Tibial nerve (tissue), 4 donors: ENCODE measurements around the gene ENPP6. TPM values are rescaled to one million over a fixed set of nuclear protein-coding genes. Genes with fewer than 3 reads are reported as not detected.

Experiments used
- DNase-seq, 2 donors: peaks; one replicate each; pipeline ENCODE4 v3.0.0-alpha.2; 2019; ENCODE audit warnings: low spot score in 2 of 2
- H3K27ac ChIP-seq, 4 donors: fragments of 200-600 bp; sonication (generic) in 3 of 4; one replicate each; pipeline ENCODE4 v1.5.1; 2017 to 2019; ENCODE audit warnings: mild to moderate bottlenecking in 1 of 4
- H3K27me3 ChIP-seq, 2 donors: fragments of 200-600 bp; sonication (generic) in 1 of 2; one replicate each; pipeline versions ENCODE4 v1.5.1 to v1.6.0; 2017 to 2019
- H3K36me3 ChIP-seq, 3 donors: fragments of 200-600 bp; sonication (generic); one replicate each; pipeline ENCODE4 v1.5.1; 2018 to 2019
- H3K4me1 ChIP-seq, 4 donors: fragments of 200-600 bp; sonication (generic) in 3 of 4; one replicate each; pipeline ENCODE4 v1.5.1; 2017 to 2019
- H3K4me3 ChIP-seq, 4 donors: fragments of 200-600 bp; sonication (generic) in 3 of 4; one replicate each; pipeline ENCODE4 v1.5.1; 2017 to 2019; ENCODE audit warnings: mild to moderate bottlenecking in 1 of 4, moderate library complexity in 1 of 4
- H3K9me3 ChIP-seq, 4 donors: fragments of 200-600 bp; sonication (generic) in 3 of 4; one replicate each; pipeline ENCODE4 v1.5.1; 2017 to 2019
- CTCF ChIP-seq, 5 experiments: fragments of 200-600 bp in 3 of 5; fragments of 450-650 bp in 2 of 5; sonication (generic) in 3 of 5; IDR thresholded peaks; one replicate each; pipeline ENCODE4 v1.5.1; 2016 to 2019; ENCODE audit warnings: antibody characterized with exemption in 5 of 5, mild to moderate bottlenecking in 3 of 5, moderate library complexity in 2 of 5
- EP300 ChIP-seq, 2 donors: sonication (generic); formaldehyde crosslinking; IDR thresholded peaks; one replicate each; pipeline ENCODE4 v1.6.1; 2017; ENCODE audit warnings: antibody characterized with exemption in 2 of 2, mild to moderate bottlenecking in 1 of 2
- POLR2A ChIP-seq, 2 donors: fragments of 450-650 bp; IDR thresholded peaks; one replicate each; pipeline ENCODE4 v1.6.1; 2017; ENCODE audit warnings: antibody characterized with exemption in 2 of 2, mild to moderate bottlenecking in 2 of 2, moderate library complexity in 2 of 2
- WGBS, 2 donors: methylation state at CpG; one replicate each; pipeline ENCODE4 v1.1.5; 2018; 5-methylcytosine and 5-hydroxymethylcytosine counted together
- total RNA-seq, 4 donors: library from RNA; depleted of rRNA; stranded (reverse); fragments of >200 nt; gene quantifications; one replicate each; pipeline ENCODE4 v1.1.0, GENCODE V29; 2016

ENPP6 gene
- total RNA-seq, 4 donors from 2014 or later: 12.6 to 42.6 (median 30.3) TPM

GRCh38 chr4:184237612-184238011 is 19.9 kb upstream of the ENPP6 start:
- Histone ChIP-seq H3K9me3 (no peaks in the 10 kb centered on the region), H3K27ac (no peak overlapping the region), H3K36me3 (no peaks in the 10 kb centered on the region), H3K27me3 (no peaks in the 10 kb centered on the region), H3K4me1 (no peaks in the 10 kb centered on the region), H3K4me3 (no peak overlapping the region)
- TF ChIP-seq CTCF (IDR thresholded peaks at IDR 0.05) (no peak), EP300 (IDR thresholded peaks at IDR 0.05) (no peak), POLR2A (IDR thresholded peaks at IDR 0.05) (no peak)
- 45 to 53% methylated on average over 2 of the region's 2 CpGs for WGBS, 2 donors
- no peak for DNase-seq

- Histone ChIP-seq H3K9me3 (no peaks in the 10 kb centered on the region), H3K27ac (no peak overlapping the region), H3K4me3 (no peak overlapping the region), H3K36me3 (no peaks in the 10 kb centered on the region), H3K4me1 (no peaks in the 10 kb centered on the region), H3K27me3 (no peaks in the 10 kb centered on the region)
- 85 to 89% methylated on average over 3 of the region's 3 CpGs for WGBS, 2 donors
- TF ChIP-seq CTCF (IDR thresholded peaks at IDR 0.05): no peak
- DNase-seq: no peak
Observed at GRCh38 chr4:184235526-184235925, 17.9 kb upstream of the ENPP6 start.

DNA sequence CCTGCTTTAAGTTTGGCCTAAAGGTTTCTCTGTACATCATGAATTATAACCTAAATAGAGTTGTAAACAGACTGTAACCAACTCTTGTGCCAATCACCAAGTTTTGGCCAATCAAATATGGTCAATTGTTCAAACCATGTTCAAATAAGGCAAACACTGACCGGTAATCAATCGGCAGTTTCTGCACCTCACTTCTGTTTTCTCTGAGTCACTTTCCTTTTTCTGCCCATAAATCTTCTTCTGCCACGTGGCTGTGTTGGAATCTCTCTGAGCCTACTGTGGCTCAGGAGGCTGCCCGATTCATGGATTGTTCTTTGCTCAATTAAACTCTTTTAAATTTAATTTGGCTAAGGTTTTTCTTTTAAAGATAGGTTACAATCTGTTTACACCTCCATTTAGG is 16.5 kb upstream of the ENPP6 start:
- no peak for TF ChIP-seq EP300 (IDR thresholded peaks at IDR 0.05)
- TF ChIP-seq CTCF (IDR thresholded peaks at IDR 0.05): no peak
- TF ChIP-seq POLR2A (IDR thresholded peaks at IDR 0.05): no peak
- no peaks in the 10 kb centered on the region for H3K36me3 ChIP-seq
- no peaks in the 10 kb centered on the region for H3K27me3 ChIP-seq
- 86% methylated on average over 4 of the region's 4 CpGs for WGBS, 2 donors
- no peak for DNase-seq
- H3K4me3 ChIP-seq: no peak overlapping the region
- H3K4me1 ChIP-seq: no peaks in the 10 kb centered on the region
- H3K9me3 ChIP-seq: no peaks in the 10 kb centered on the region
- H3K27ac ChIP-seq: no peak overlapping the region

DNA sequence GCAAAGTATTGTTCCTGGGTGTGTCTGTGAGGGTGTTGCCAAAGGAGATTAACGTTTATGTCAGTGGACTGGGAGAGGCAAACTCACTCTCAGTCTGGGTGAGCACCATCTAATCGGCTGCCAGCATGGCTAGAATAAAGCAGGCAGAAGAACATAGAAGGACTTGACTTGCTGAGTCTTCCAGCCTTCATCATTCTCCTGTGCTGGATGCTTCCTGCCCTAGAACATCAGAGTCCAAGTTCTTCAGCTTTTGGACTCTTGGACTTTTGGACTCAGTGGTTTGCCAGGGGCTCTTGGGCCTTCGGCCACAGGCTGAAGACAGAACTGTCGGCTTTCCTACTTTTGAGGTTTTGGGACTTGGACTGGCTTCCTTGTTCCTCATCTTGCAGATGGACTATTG is 15.3 kb upstream of the ENPP6 start:
- H3K27ac ChIP-seq: no peak overlapping the region
- H3K4me1 ChIP-seq: no peaks in the 10 kb centered on the region
- WGBS, 2 donors: 67 to 68% methylated on average over 4 of the region's 4 CpGs
- H3K27me3 ChIP-seq: no peaks in the 10 kb centered on the region
- no peak overlapping the region for H3K4me3 ChIP-seq
- no peaks in the 10 kb centered on the region for H3K36me3 ChIP-seq
- TF ChIP-seq EP300 (IDR thresholded peaks at IDR 0.05) (no peak), POLR2A (IDR thresholded peaks at IDR 0.05) (no peak), CTCF (IDR thresholded peaks at IDR 0.05) (no peak)
- DNase-seq: no peak
- H3K9me3 ChIP-seq: no peaks in the 10 kb centered on the region

DNA sequence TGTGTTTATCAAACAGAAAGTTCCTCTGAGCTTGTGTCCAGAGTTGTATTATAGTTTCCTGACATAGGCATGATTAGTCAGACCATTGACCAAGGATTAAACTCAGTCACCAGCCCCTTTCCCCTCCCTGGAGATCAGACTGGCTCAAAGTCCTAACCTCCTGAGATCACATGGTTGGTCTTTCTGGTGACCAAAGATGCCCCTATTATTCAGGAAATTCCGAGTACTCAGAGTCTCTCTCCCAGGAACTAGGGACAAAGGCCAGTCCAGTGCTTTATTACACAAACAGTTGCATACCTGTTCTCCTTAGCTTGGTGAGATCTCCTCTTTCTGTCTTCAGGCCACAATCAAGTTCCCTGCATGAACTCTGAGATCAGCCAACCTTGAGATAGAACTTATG is 14.5 kb upstream of the ENPP6 start:
- H3K4me1 ChIP-seq: no peaks in the 10 kb centered on the region
- no peaks in the 10 kb centered on the region for H3K36me3 ChIP-seq
- no peak for DNase-seq
- H3K9me3 ChIP-seq: no peaks in the 10 kb centered on the region
- WGBS, 2 donors: 56 to 74% methylated on average over 1 of the region's 1 CpG
- no peak for TF ChIP-seq POLR2A (IDR thresholded peaks at IDR 0.05)
- no peak for TF ChIP-seq CTCF (IDR thresholded peaks at IDR 0.05)
- TF ChIP-seq EP300 (IDR thresholded peaks at IDR 0.05): no peak
- no peaks in the 10 kb centered on the region for H3K27me3 ChIP-seq
- no peak overlapping the region for H3K27ac ChIP-seq
- H3K4me3 ChIP-seq: no peak overlapping the region
